ENCODE data around the gene MAPRE2. TPM values are rescaled to one million over a fixed set of nuclear protein-coding genes. Genes with fewer than 3 reads are reported as not detected.
"Not testable (repeated sequence)": the region's sequence is repeated elsewhere in the genome, so short reads cannot be mapped to it uniquely, and the experiment has no call there.

Gene MAPRE2
- total RNA-seq, 2 donors from 2014 or later, result 31.8 to 54.2 TPM

DNA sequence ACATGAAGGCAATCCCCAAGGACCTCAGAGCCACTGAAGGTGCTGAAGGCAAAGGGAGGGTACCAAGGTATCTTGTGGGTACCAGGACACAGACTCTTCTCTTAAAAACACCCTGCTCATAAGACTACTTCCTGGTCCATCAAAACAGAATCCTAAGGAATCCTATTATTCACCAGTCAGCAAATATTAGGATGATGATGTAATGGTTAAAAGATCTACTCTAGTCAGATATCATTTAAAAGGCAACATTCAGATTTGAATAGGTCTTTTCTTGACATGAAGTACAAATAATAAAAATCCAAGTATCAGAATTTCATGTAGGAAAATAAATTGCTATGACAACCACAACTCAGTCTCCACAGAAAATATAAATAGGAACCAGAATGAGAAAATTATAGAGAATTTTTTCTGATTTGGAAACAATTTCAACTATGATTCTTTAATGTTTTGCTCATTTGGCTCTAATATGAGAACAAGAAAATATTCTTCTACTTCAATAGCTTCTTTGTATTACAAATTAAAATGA, 121.9 kb downstream of the MAPRE2 start:
- H3K27ac ChIP-seq, result no peak overlapping the region
- H3K4me1 ChIP-seq (ENCODE audit: control insufficient read depth in 1 of 2, low read depth in 2 of 2), result peaks cover 0 to 8% of the 10 kb centered on the region in 2 donors
- DNase-seq (ENCODE audit: low spot score) (no peak), ATAC-seq (ENCODE audit: insufficient number of reproducible peaks, low FRiP score, low read depth) (no peak)
- TF ChIP-seq, protein P1, sequence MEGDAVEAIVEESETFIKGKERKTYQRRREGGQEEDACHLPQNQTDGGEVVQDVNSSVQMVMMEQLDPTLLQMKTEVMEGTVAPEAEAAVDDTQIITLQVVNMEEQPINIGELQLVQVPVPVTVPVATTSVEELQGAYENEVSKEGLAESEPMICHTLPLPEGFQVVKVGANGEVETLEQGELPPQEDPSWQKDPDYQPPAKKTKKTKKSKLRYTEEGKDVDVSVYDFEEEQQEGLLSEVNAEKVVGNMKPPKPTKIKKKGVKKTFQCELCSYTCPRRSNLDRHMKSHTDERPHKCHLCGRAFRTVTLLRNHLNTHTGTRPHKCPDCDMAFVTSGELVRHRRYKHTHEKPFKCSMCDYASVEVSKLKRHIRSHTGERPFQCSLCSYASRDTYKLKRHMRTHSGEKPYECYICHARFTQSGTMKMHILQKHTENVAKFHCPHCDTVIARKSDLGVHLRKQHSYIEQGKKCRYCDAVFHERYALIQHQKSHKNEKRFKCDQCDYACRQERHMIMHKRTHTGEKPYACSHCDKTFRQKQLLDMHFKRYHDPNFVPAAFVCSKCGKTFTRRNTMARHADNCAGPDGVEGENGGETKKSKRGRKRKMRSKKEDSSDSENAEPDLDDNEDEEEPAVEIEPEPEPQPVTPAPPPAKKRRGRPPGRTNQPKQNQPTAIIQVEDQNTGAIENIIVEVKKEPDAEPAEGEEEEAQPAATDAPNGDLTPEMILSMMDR (IDR thresholded peaks at IDR 0.05), result no peak
- no peak overlapping the region for H3K4me3 ChIP-seq
- no peaks in the 10 kb centered on the region for H3K36me3 ChIP-seq
- no peaks in the 10 kb centered on the region for H3K9me3 ChIP-seq
- no peaks in the 10 kb centered on the region for H3K27me3 ChIP-seq (replicated peaks; ENCODE audit: insufficient read depth)

DNA sequence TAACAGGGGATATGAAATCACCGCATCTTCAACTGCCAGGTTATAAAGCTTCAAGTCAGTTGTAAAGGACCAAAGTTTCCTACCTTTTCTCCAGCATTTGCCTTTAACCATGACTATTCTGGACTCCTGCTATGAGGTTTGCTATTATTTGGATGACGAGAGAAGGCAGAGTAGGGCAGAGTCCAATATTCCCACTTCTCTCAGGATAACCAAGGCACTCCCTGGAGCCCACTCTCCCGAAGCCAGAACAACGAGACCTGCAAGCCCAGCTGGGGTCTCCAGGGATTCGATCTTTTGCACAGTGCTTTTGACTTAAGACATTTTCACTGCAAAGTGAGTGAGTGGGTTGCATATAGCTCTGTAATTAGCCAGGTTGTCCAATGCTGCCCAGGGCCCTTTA, 122.5 kb downstream of the MAPRE2 start:
- Histone ChIP-seq H3K27me3 (replicated peaks; ENCODE audit: insufficient read depth) (no peaks in the 10 kb centered on the region), H3K4me3 (no peak overlapping the region), H3K36me3 (no peaks in the 10 kb centered on the region), H3K9me3 (no peaks in the 10 kb centered on the region), H3K4me1 (ENCODE audit: control insufficient read depth in 1 of 2, low read depth in 2 of 2) (peaks cover 0 to 8% of the 10 kb centered on the region in 2 donors), H3K27ac (no peak overlapping the region)
- TF ChIP-seq, protein P1 (IDR thresholded peaks at IDR 0.05), result no peak
- ATAC-seq (ENCODE audit: insufficient number of reproducible peaks, low FRiP score, low read depth) (no peak), DNase-seq (ENCODE audit: low spot score) (no peak)

- DNase-seq (ENCODE audit: low spot score) (no peak), ATAC-seq (ENCODE audit: insufficient number of reproducible peaks, low FRiP score, low read depth) (no peak)
- peaks cover 0 to 8% of the 10 kb centered on the region in 2 donors for H3K4me1 ChIP-seq (ENCODE audit: control insufficient read depth in 1 of 2, low read depth in 2 of 2)
- H3K36me3 ChIP-seq, result no peaks in the 10 kb centered on the region
- no peak overlapping the region for H3K4me3 ChIP-seq
- H3K27me3 ChIP-seq (replicated peaks; ENCODE audit: insufficient read depth), result no peaks in the 10 kb centered on the region
- H3K27ac ChIP-seq, result no peak overlapping the region
- H3K9me3 ChIP-seq, result no peaks in the 10 kb centered on the region
- TF ChIP-seq, protein P1 (IDR thresholded peaks at IDR 0.05), result no peak
These were observed 122.9 kb downstream of the MAPRE2 start for GRCh38 chr18:35164133-35164532.

DNA sequence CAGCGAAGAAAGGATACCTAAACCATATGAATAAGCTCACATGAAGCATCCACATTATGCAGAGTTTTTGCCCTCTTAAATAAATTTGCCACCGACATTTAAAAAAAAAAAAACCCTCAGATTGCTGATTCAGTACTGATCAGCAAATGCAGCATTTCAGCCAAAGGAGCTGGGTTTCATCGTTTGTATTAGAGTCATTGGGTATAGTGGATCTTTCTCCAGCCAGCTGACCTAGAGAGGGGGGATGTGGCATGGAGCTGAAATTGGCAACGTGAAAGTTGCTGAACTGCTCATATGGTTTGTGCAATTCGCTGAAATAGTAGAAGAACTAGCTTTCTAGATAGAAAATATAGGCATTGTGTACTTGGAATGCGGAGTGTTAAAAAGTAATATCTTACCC, 126.1 kb downstream of the MAPRE2 start:
- H3K9me3 ChIP-seq, result no peaks in the 10 kb centered on the region
- H3K4me1 ChIP-seq (ENCODE audit: control insufficient read depth in 1 of 2, low read depth in 2 of 2), result peaks cover 0 to 8% of the 10 kb centered on the region in 2 donors
- TF ChIP-seq, protein P1 (IDR thresholded peaks at IDR 0.05), result no peak
- no peaks in the 10 kb centered on the region for H3K36me3 ChIP-seq
- H3K27me3 ChIP-seq (replicated peaks; ENCODE audit: insufficient read depth), result no peaks in the 10 kb centered on the region
- no peak overlapping the region for H3K4me3 ChIP-seq
- no peak for ATAC-seq (ENCODE audit: insufficient number of reproducible peaks, low FRiP score, low read depth)
- no peak for DNase-seq (ENCODE audit: low spot score)
- H3K27ac ChIP-seq, result no peak overlapping the region

DNA sequence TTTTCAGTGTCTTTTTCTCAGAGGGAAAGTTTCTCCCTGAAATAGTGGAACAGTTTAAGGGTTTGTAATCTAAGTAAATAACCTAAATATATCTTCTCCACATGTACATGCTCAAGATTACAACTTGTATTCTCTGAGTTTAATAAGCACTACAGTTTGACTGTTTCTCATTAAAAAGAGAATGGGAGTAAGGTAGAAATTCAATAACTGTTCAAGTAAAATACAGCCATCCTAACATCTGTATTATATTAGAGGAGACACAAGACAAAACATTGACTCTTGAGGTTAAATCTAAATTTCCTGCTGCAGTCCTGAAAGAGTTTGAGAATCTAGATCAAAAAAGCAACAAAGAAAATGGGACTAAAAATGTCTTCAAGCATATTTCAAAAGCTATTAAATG, 126.6 kb downstream of the MAPRE2 start:
- no peaks in the 10 kb centered on the region for H3K36me3 ChIP-seq
- H3K4me1 ChIP-seq (ENCODE audit: control insufficient read depth in 1 of 2, low read depth in 2 of 2), result peaks cover 0 to 8% of the 10 kb centered on the region in 2 donors
- H3K4me3 ChIP-seq, result no peak overlapping the region
- TF ChIP-seq, protein P1 (IDR thresholded peaks at IDR 0.05), result no peak
- no peaks in the 10 kb centered on the region for H3K9me3 ChIP-seq
- ATAC-seq (ENCODE audit: insufficient number of reproducible peaks, low FRiP score, low read depth) (no peak), DNase-seq (ENCODE audit: low spot score) (no peak)
- no peaks in the 10 kb centered on the region for H3K27me3 ChIP-seq (replicated peaks; ENCODE audit: insufficient read depth)
- H3K27ac ChIP-seq, result no peak overlapping the region

DNA sequence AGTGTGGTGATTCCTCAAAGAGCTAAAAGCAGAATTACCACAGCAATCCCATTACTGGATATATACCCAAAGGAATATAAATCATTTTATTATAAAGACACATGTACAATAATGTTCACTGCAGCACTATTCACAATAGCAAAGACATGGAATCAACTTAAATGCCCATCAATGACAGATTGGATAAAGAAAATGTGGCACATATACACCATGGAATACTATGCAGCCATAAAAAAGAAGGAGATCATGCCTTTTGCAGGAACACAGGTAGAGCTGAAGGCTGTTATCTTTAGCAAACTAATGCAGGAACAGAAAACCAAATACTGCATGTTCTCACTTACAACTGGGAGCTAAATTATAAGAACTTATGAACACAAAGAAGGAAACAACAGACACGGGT, 129.1 kb downstream of the MAPRE2 start:
- not testable (repeated sequence) for H3K27ac ChIP-seq; H3K27me3 ChIP-seq (replicated peaks; ENCODE audit: insufficient read depth); H3K4me1 ChIP-seq (ENCODE audit: control insufficient read depth in 1 of 2, low read depth in 2 of 2); H3K9me3 ChIP-seq; H3K4me3 ChIP-seq; DNase-seq (ENCODE audit: low spot score); H3K36me3 ChIP-seq; ATAC-seq (ENCODE audit: insufficient number of reproducible peaks, low FRiP score, low read depth)

Data from thoracic aorta (tissue), 2 donors.